Fibroblast of mammary gland (primary cell): ENCODE data around the gene SLC6A8.
"Not testable (repeated sequence)": the region's sequence is repeated elsewhere in the genome, so short reads cannot be mapped to it uniquely, and the experiment has no call there.

Experiments
- DNase-seq: peaks from one replicate; pipeline ENCODE4 v3.0.0-alpha.2; 2010; ENCODE audit warnings: low read depth
- H3K4me3 ChIP-seq: 2 replicates; pipeline ENCODE4 v1.5.1; 2011; ENCODE audit warnings: low read depth, mild to moderate bottlenecking, low read length, moderate library complexity; ENCODE audit not compliant: control insufficient read depth
- TF ChIP-seq, protein P1 (sequence below): conservative IDR thresholded peaks from 2 replicates; pipeline ENCODE4 v1.5.1; 2011; ENCODE audit warnings: low read depth, low read length, inconsistent platforms; ENCODE audit not compliant: control insufficient read depth, insufficient read depth

The SLC6A8 gene

DNA sequence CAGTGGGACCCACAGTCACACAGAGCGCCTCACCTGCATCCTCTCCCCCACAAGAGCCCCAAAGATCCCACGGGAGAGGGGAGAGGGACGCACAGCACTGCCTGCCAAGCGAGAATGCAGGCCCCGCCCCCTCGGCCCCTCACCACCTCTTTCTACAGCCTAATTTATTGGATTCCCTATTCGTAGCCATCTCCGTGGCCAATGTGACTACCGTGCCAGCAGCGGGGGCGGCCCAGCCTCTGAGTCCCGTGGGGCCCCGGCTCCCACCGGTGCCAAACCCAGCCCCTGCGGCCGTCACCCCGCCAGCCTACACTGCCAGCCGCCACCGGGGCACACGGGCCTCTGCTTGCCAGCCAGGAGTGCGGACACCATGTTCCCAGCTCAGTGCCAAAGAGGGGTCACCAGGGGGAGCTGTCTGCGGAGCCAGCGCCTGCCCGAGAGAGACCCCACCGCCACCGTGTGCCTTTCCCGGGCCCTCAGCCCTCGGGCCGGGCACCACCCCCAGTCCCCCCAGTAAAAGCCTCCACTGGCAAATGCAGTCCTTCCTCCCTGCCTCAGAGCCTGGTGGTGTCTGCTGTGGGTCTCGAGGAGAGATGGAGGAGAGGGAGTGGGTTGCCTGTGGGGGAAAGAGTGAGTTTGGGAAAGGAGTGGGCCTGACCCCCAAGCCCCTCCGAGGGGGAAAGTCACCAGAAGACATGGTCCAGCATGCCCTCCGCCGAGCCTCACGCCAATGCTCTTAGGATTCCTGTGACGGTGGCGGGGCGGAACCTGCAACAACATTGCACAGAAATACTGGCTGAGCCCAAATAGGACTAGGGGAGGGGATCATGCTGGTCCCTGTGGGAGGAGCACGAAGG lies 56.7 kb downstream of the SLC6A8 start:
- H3K4me3 ChIP-seq, result no peak overlapping the region
- DNase-seq, result no peak
- TF ChIP-seq, protein P1, sequence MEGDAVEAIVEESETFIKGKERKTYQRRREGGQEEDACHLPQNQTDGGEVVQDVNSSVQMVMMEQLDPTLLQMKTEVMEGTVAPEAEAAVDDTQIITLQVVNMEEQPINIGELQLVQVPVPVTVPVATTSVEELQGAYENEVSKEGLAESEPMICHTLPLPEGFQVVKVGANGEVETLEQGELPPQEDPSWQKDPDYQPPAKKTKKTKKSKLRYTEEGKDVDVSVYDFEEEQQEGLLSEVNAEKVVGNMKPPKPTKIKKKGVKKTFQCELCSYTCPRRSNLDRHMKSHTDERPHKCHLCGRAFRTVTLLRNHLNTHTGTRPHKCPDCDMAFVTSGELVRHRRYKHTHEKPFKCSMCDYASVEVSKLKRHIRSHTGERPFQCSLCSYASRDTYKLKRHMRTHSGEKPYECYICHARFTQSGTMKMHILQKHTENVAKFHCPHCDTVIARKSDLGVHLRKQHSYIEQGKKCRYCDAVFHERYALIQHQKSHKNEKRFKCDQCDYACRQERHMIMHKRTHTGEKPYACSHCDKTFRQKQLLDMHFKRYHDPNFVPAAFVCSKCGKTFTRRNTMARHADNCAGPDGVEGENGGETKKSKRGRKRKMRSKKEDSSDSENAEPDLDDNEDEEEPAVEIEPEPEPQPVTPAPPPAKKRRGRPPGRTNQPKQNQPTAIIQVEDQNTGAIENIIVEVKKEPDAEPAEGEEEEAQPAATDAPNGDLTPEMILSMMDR, result no peak

DNA sequence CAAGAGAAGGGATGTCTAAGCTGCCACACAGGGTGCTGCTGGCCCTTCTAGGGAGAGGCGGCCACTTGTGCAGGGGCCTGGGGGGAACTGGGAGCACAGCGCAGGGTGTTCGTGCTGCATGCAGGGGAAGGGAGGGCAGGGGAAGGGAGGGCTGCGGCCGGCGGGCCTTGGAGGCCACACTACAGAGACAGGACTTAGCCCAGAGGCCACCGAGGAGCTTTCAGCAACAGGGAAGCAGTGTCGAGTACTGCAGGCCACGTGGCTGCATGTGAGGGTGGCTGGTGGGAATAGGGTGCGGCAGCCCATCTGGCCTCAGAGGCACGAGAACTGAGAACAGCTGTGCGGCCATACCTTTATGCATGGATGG lies 57.3 kb downstream of the SLC6A8 start:
- not testable (repeated sequence) for DNase-seq, H3K4me3 ChIP-seq
